Measurements from ENCODE around the gene EIF2D. TPM values are rescaled to one million over a fixed set of nuclear protein-coding genes. Genes with fewer than 3 reads are reported as not detected.

Gene EIF2D
- total and polyA plus RNA-seq, 7 donors, result 21.4 to 41.8 (median 35.7) TPM

DNA sequence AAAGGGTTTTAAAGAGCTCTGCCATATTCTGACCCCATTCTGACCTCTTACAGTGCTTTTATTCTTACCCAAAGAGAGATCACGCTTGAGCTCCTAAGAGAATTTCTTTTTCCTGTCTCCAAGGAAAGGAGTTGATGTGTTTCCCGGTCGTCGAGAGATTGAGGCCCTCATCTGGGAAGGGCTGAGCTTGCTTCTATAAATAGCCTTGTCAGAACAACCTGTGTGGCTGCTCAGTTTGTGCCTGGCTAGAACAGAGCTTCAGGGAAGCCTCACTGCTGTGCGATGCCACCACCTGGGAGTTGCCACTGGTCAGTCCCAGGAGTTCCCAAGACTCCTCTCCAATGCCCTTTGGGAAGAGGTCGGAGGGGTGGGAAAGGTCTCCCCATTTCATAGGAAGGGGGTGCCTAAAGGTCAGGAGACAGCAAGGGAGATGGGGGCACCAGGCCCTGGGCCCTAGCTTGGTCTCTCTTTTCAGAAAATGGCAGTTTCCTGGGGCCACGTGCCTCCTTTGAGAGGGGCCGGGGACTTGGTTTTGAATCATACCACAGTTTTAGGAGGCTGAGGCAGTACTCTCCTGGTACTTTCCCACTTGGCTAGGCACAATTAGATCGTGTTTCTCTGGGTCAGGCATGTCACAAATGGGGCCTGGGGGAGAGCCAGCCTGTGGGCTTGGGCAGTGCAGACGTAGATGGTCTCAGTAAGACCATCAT, 52.1 kb downstream of the EIF2D start:
- 31 to 52% (median 34%) methylated on average over 10 of the region's 10 CpGs for WGBS, 3 donors
- TF ChIP-seq, protein P1, sequence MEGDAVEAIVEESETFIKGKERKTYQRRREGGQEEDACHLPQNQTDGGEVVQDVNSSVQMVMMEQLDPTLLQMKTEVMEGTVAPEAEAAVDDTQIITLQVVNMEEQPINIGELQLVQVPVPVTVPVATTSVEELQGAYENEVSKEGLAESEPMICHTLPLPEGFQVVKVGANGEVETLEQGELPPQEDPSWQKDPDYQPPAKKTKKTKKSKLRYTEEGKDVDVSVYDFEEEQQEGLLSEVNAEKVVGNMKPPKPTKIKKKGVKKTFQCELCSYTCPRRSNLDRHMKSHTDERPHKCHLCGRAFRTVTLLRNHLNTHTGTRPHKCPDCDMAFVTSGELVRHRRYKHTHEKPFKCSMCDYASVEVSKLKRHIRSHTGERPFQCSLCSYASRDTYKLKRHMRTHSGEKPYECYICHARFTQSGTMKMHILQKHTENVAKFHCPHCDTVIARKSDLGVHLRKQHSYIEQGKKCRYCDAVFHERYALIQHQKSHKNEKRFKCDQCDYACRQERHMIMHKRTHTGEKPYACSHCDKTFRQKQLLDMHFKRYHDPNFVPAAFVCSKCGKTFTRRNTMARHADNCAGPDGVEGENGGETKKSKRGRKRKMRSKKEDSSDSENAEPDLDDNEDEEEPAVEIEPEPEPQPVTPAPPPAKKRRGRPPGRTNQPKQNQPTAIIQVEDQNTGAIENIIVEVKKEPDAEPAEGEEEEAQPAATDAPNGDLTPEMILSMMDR (IDR thresholded peaks at IDR 0.05), result no peak
- peak overlapping the region; percentile 66 for H3K27ac ChIP-seq
- H3K4me1 ChIP-seq, result peaks cover 29% of the 10 kb centered on the region
- H3K9me3 ChIP-seq, result no peaks in the 10 kb centered on the region
- H3K4me3 ChIP-seq, result no peak overlapping the region
- no peak for DNase-seq
- no peaks in the 10 kb centered on the region for H3K27me3 ChIP-seq (ENCODE audit: insufficient read depth in 3 of 3, low read length in 2 of 3)
- intact Hi-C loops (cut with DNase I), result loop anchor here in 1 of 2 donors (10.0 kb wide), 1 partner anchor 1065 kb away; no protein-coding TSS in a partner anchor
- H3K36me3 ChIP-seq (ENCODE audit: insufficient read depth in 1 of 2, low read depth in 1 of 2), result peaks cover 0 to 2% of the 10 kb centered on the region in 2 donors
- peak; percentile 66 to 82 (median 80) for ATAC-seq

DNA sequence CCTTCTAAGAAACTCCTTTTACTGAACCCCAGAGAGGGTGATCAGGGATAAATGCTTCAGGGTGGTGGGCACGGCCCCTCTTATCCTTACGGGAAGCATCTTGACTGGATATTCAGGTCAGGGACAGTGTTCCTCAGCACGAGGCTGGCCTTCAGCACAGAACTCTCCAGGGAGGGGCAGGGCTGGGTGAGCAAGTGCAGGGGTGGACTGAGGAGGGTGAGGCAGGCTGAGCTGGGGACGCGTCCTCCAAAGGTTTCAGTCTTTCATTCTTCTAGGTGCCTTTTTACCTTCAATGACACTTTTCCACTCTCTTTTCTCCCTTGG, 52.6 kb downstream of the EIF2D start:
- ATAC-seq (peak in 1 of 4 donors; percentile 22), DNase-seq (no peak)
- H3K36me3 ChIP-seq (ENCODE audit: insufficient read depth in 1 of 2, low read depth in 1 of 2), result peaks cover 0 to 2% of the 10 kb centered on the region in 2 donors
- intact Hi-C loops (cut with DNase I), result no loop called here
- H3K4me1 ChIP-seq, result peaks cover 29% of the 10 kb centered on the region
- H3K4me3 ChIP-seq, result peak overlapping the region; percentile 73
- H3K9me3 ChIP-seq, result no peaks in the 10 kb centered on the region
- H3K27me3 ChIP-seq (ENCODE audit: insufficient read depth in 3 of 3, low read length in 2 of 3), result no peaks in the 10 kb centered on the region
- TF ChIP-seq, protein P1 (IDR thresholded peaks at IDR 0.05), result no peak
- H3K27ac ChIP-seq, result peak overlapping the region; percentile 66
- 81 to 85% (median 84%) methylated on average over 5 of the region's 5 CpGs for WGBS, 3 donors

DNA sequence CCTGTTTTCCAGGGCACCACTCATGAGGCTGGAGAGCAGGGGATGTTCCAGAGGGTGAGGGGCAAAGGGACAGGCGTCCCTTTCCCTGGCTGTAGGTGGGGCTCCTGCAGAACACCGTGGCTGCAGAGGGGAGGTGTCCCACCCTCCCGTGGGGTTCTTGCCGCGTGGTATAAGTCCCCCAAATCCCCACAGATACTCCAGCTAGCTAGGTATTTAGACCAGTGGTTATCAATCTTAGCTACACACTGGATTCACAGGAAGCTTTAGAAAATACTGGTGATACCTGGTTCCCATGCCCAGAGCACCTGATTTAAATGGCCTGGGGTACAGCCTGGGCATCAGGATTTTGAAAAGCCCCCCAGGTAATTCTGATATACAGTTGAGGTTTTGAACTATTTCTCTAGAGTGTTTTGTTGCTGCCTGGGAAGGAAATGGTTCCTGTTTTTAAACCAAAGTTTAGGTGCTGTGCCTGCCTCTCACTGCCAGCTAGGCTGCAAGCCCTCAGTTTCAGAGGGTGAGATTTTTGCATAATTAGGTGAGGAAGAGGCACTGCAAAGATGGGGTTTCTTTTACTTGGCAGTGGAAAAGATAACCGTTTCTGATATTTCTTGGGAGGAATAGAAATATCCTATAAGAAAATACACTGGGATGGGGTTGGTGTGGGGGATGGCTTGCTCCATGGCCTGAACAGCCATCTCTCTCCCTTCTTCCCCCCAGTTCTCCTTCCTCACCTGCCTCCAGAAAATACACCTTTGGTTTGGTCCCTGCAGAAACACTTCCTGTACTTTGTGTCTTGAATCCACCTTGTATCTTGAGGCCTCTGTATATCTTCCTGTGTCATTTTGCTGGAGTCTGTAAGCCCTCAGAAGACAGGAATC, 53.2 kb downstream of the EIF2D start:
- Histone ChIP-seq H3K36me3 (ENCODE audit: insufficient read depth in 1 of 2, low read depth in 1 of 2) (peaks cover 0 to 2% of the 10 kb centered on the region in 2 donors), H3K9me3 (no peaks in the 10 kb centered on the region), H3K27me3 (ENCODE audit: insufficient read depth in 3 of 3, low read length in 2 of 3) (no peaks in the 10 kb centered on the region), H3K4me3 (peak overlapping the region; percentile 73), H3K27ac (peak overlapping the region; percentile 66), H3K4me1 (peaks cover 29% of the 10 kb centered on the region)
- 83 to 87% (median 85%) methylated on average over 6 of the region's 6 CpGs for WGBS, 3 donors
- intact Hi-C loops (cut with DNase I), result no loop called here
- ATAC-seq (no peak), DNase-seq (no peak)
- TF ChIP-seq, protein P1 (IDR thresholded peaks at IDR 0.05), result no peak

DNA sequence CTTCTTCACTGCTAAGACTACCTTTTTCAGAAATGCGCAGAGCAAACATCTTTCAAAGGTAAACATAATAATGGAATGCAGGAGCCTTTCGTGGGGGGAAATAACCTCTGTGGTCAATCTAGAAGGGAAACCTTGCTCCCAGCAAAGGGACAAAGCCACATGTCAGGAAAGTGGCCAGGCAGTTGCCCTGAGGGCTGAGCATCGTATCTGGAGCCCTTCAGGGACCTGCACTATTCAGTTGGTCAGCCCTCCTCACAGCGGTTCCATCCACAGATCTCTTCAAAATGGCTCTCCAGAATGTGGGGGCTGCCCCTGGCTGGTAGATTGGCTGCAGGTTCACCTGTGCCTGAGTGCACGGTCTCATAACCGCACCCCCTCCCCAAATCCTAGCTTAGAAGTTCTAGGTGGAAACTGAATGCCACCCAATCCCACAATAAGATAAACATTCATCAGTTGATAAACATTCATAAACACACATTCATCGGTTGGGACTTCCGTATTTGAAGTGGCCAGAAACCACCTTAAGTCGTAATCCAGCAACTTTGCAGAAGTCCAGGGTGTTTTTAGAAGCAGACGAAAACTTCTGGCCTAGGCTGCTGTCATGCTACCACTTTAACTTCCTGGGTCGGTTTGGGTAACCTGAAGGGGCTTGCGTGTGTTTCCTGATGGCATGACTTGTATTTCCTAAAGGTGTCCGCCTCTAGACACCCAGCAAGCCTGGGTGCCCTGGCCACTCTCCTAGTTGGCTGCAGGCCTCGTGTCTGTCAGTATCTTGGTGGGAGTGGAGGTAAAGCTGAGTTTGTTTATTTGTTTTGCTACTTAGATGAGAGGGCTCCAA, 54.4 kb downstream of the EIF2D start:
- intact Hi-C loops (cut with DNase I), result no loop called here
- H3K27me3 ChIP-seq (ENCODE audit: insufficient read depth in 3 of 3, low read length in 2 of 3), result no peaks in the 10 kb centered on the region
- H3K4me3 ChIP-seq, result peak overlapping the region; percentile 73
- H3K9me3 ChIP-seq, result no peaks in the 10 kb centered on the region
- ATAC-seq (no peak), DNase-seq (no peak)
- TF ChIP-seq, protein P1 (IDR thresholded peaks at IDR 0.05), result no peak
- H3K36me3 ChIP-seq (ENCODE audit: insufficient read depth in 1 of 2, low read depth in 1 of 2), result peaks cover 0 to 2% of the 10 kb centered on the region in 2 donors
- H3K4me1 ChIP-seq, result peaks cover 29% of the 10 kb centered on the region
- 72 to 82% (median 80%) methylated on average over 14 of the region's 14 CpGs for WGBS, 3 donors
- H3K27ac ChIP-seq, result peak overlapping the region; percentile 52
